Measurements from ENCODE around the gene LYSMD3.

DNA sequence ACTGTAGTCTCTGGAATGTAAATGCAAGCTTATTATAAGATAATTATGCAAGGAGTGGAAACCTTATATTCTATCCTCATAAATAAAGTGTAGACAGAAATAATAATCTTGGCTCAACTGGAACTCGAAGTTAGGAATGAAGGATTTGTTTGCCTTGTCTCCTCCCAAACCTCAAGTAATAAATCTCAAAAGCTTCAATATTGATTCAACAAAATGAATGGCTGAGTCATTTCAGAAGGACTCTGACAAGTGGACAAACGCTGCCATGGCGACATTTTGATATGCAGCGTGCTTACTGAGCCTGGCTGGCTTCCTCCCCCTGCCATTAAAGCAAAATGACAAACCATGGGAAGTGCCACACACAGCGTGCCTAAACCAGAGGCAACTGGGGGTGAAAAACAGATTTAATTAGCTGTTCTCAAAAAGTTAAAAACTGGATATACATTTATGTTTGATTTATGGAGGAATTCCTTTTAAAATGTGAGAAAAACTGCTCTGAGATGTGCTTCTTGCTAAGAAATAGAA lies 18.7 kb upstream of the LYSMD3 start:
- TF ChIP-seq CTCF (IDR thresholded peaks at IDR 0.05): no peak
- TF ChIP-seq POLR2A (IDR thresholded peaks at IDR 0.05): no peak
- TF ChIP-seq POLR2AphosphoS5 (IDR thresholded peaks at IDR 0.05): no peak
- TF ChIP-seq EP300 (IDR thresholded peaks at IDR 0.05; ENCODE audit: low read depth): no peak
